Liver (tissue), 9 donors: ENCODE measurements around the gene CABP4. TPM values are rescaled to one million over a fixed set of nuclear protein-coding genes. Genes with fewer than 3 reads are reported as not detected.

Experiments
- DNase-seq: peaks from one replicate; pipeline ENCODE4 v3.0.0-alpha.2; 2017; ENCODE audit warnings: low spot score
- H3K27ac ChIP-seq, 2 donors: one replicate each; pipeline ENCODE4 v1.7.0; 2013; ENCODE audit warnings: inconsistent platforms in 2 of 2, low read length in 2 of 2, control low read depth in 1 of 2, low read depth in 1 of 2, mild to moderate bottlenecking in 1 of 2
- H3K27me3 ChIP-seq, 4 donors: one replicate each; pipeline versions ENCODE4 v1.6.1 to v1.7.0; 2013; ENCODE audit warnings: low read length in 3 of 4, inconsistent platforms in 1 of 4, mild to moderate bottlenecking in 1 of 4, moderate library complexity in 1 of 4; ENCODE audit not compliant: control insufficient read depth in 4 of 4, insufficient read depth in 4 of 4
- H3K36me3 ChIP-seq, 4 donors: one replicate each; pipeline versions ENCODE4 v1.6.1 to v1.7.0; 2013; ENCODE audit warnings: low read length in 3 of 4, mild to moderate bottlenecking in 3 of 4, low read depth in 1 of 4, moderate library complexity in 1 of 4; ENCODE audit not compliant: control insufficient read depth in 4 of 4, insufficient read depth in 3 of 4
- H3K4me1 ChIP-seq, 4 donors: one replicate each; pipeline versions ENCODE4 v1.6.1 to v1.7.0; 2013; ENCODE audit warnings: low read length in 3 of 4, mild to moderate bottlenecking in 3 of 4, moderate library complexity in 1 of 4; ENCODE audit not compliant: control insufficient read depth in 4 of 4, insufficient read depth in 4 of 4
- H3K4me3 ChIP-seq, 3 donors: one replicate each; pipeline versions ENCODE4 v1.6.1 to v1.7.0; 2013; ENCODE audit warnings: low read length in 3 of 3, control low read depth in 1 of 3, low read depth in 1 of 3, mild to moderate bottlenecking in 1 of 3
- H3K9ac ChIP-seq, 2 donors: one replicate each; pipeline ENCODE4 v1.7.0; 2013; ENCODE audit warnings: low read length in 2 of 2, mild to moderate bottlenecking in 2 of 2, moderate library complexity in 2 of 2, control low read depth in 1 of 2, low read depth in 1 of 2
- H3K9me3 ChIP-seq, 4 donors: one replicate each; pipeline versions ENCODE4 v1.6.1 to v1.7.0; 2013; ENCODE audit warnings: low read length in 3 of 4; ENCODE audit not compliant: control insufficient read depth in 4 of 4
- CTCF ChIP-seq: fragments of 150-350 bp; IDR thresholded peaks from 2 replicates; pipeline ENCODE4 v1.5.1; 2017; ENCODE audit warnings: improper control_type of control experiment, low read depth, low read length; ENCODE audit not compliant: missing input control
- FOXA2 ChIP-seq: IDR thresholded peaks from 2 replicates; pipeline ENCODE4 v1.6.1; 2016; ENCODE audit warnings: antibody characterized with exemption
- GABPA ChIP-seq, 2 donors: IDR thresholded peaks in 1 of 2; conservative IDR thresholded peaks in 1 of 2; 2 replicates each; pipeline ENCODE4 v1.6.1; 2016; ENCODE audit warnings: antibody characterized with exemption in 2 of 2, mild to moderate bottlenecking in 1 of 2, moderate library complexity in 1 of 2
- HNF4A ChIP-seq, 2 donors: conservative IDR thresholded peaks; 2 replicates each; pipeline ENCODE4 v1.6.1; 2016; ENCODE audit warnings: antibody characterized with exemption in 2 of 2, mild to moderate bottlenecking in 2 of 2
- HNF4G ChIP-seq: IDR thresholded peaks from 2 replicates; pipeline ENCODE4 v1.6.1; 2016; ENCODE audit warnings: antibody characterized with exemption
- JUND ChIP-seq, 2 donors: IDR thresholded peaks; 2 replicates each; pipeline ENCODE4 v1.6.1; 2016; ENCODE audit warnings: antibody characterized with exemption in 2 of 2
- NR2F2 ChIP-seq: IDR thresholded peaks from 2 replicates; pipeline ENCODE4 v1.6.1; 2016; ENCODE audit warnings: antibody characterized with exemption
- RAD21 ChIP-seq, 2 donors: IDR thresholded peaks; 2 replicates each; pipeline ENCODE4 v1.6.1; 2016; ENCODE audit warnings: antibody characterized with exemption in 2 of 2, mild to moderate bottlenecking in 2 of 2
- REST ChIP-seq: IDR thresholded peaks from 2 replicates; pipeline ENCODE4 v1.6.1; 2016; ENCODE audit warnings: antibody characterized with exemption, mild to moderate bottlenecking
- RXRA ChIP-seq, 2 donors: IDR thresholded peaks; 2 replicates each; pipeline ENCODE4 v1.6.1; 2017 to 2018; ENCODE audit warnings: antibody characterized with exemption in 2 of 2, mild to moderate bottlenecking in 1 of 2
- SP1 ChIP-seq: IDR thresholded peaks from 2 replicates; pipeline ENCODE4 v1.6.1; 2018; ENCODE audit warnings: antibody characterized with exemption, mild to moderate bottlenecking
- TAF1 ChIP-seq: conservative IDR thresholded peaks from 2 replicates; pipeline ENCODE4 v1.6.1; 2016; ENCODE audit warnings: antibody characterized with exemption, mild to moderate bottlenecking
- YY1 ChIP-seq: IDR thresholded peaks from 2 replicates; pipeline ENCODE4 v1.6.1; 2016; ENCODE audit warnings: antibody characterized with exemption, mild to moderate bottlenecking
- WGBS: extraction: QIAGEN DNeasy Blood & Tissue Kit; methylation state at CpG from one replicate; pipeline ENCODE4 v1.1.7; 2013; 5-methylcytosine and 5-hydroxymethylcytosine counted together
- polyA plus RNA-seq, 2 donors: library from polyadenylated mRNA; stranded (reverse) in 1 of 2; unstranded in 1 of 2; fragments of 200-250 nt in 1 of 2; fragments of >200 nt in 1 of 2; fragmentation: Nextera tagmentation in 1 of 2; extraction: Ambion mirVana in 1 of 2; gene quantifications; one replicate each; pipeline versions ENCODE4 v1.2.1 to v1.2.3, GENCODE V29; 2013 to 2015
- total RNA-seq, 2 donors: library from RNA; depleted of rRNA; stranded (reverse); fragments of >200 nt; gene quantifications; one replicate each; pipeline ENCODE4 v1.2.3, GENCODE V29; 2014
- TF ChIP-seq, protein P1 (sequence below): IDR thresholded peaks from 2 replicates; pipeline ENCODE4 v1.6.1; 2016; ENCODE audit warnings: antibody characterized with exemption
- donor health status: healthy.
- donor health status: healthy.
- donor health status: healthy.
- donor health status: healthy.
- donor health status: healthy.

CABP4 gene
- total RNA-seq = 1 to 10 TPM; 2.1 to 2.9 TPM
- 1 to 10 TPM in 1 of 2 donors, under 1 TPM in 1; 0.85 to 1.2 TPM for polyA plus RNA-seq

DNA sequence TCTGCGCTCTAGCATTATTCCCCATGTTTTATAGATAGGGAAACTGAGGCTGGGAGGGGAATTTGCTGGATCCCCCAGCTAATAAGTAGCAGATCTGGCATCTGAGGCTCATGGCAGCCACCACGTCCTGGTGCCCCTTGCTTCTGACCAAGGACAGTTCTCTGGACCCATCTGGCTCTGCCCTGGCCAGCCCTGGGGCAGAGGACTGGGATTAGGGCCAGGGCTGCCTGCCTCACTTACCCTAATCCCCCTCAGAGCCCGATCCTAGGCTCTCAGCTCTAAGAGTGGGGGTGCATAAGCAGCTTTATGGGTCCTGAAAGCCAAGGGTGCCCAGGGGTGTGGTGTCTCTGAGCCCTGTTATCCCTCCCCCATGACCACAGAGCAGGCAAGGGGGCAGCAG, at the start of gene CABP4:
Gene CABP4, plus strand, starts transcription at position 301 of the 400 bp plus-strand sequence. Its CDS starts 70 bp downstream, at position 371.
- no peak within 1 kb of the TSS for H3K9ac ChIP-seq
- TF ChIP-seq JUND (IDR thresholded peaks at IDR 0.05) = no peak
- TF ChIP-seq GABPA (IDR thresholded peaks at IDR 0.05 in 1 of 2, conservative IDR thresholded peaks at IDR 0.05 in 1 of 2) = no peak
- TF ChIP-seq RAD21 (IDR thresholded peaks at IDR 0.05) = no peak
- no peak for TF ChIP-seq HNF4G
- no peak for TF ChIP-seq TAF1
- TF ChIP-seq, protein P1, sequence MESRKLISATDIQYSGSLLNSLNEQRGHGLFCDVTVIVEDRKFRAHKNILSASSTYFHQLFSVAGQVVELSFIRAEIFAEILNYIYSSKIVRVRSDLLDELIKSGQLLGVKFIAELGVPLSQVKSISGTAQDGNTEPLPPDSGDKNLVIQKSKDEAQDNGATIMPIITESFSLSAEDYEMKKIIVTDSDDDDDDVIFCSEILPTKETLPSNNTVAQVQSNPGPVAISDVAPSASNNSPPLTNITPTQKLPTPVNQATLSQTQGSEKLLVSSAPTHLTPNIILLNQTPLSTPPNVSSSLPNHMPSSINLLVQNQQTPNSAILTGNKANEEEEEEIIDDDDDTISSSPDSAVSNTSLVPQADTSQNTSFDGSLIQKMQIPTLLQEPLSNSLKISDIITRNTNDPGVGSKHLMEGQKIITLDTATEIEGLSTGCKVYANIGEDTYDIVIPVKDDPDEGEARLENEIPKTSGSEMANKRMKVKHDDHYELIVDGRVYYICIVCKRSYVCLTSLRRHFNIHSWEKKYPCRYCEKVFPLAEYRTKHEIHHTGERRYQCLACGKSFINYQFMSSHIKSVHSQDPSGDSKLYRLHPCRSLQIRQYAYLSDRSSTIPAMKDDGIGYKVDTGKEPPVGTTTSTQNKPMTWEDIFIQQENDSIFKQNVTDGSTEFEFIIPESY = no peak
- TF ChIP-seq FOXA2 = no peak
- TF ChIP-seq SP1 = no peak
- H3K27me3 ChIP-seq = no peaks in the 10 kb centered on the region
- DNase-seq = no peak
- H3K36me3 ChIP-seq = no peaks in the 10 kb centered on the region
- 91% methylated on average over 3 of the region's 3 CpGs for WGBS
- H3K9me3 ChIP-seq = no peaks in the 10 kb centered on the region
- H3K4me3 ChIP-seq = no peak within 1 kb of the TSS
- no peaks in the 10 kb centered on the region for H3K4me1 ChIP-seq
- H3K27ac ChIP-seq = no peak within 1 kb of the TSS

- Histone ChIP-seq H3K27ac (no peak overlapping the region), H3K36me3 (no peaks in the 10 kb centered on the region), H3K4me3 (no peak overlapping the region), H3K9ac (no peak overlapping the region), H3K9me3 (no peaks in the 10 kb centered on the region), H3K27me3 (no peaks in the 10 kb centered on the region), H3K4me1 (peaks cover 4 to 14% (median 10%) of the 10 kb centered on the region in 4 donors)
- WGBS = 87% methylated on average over 9 of the region's 9 CpGs
- TF ChIP-seq HNF4A (conservative IDR thresholded peaks at IDR 0.05) (peak in 1 of 2 donors; percentile 39), FOXA2 (no peak), HNF4G (no peak), RXRA (IDR thresholded peaks at IDR 0.05) (peak in 1 of 2 donors; percentile 30), REST (no peak), NR2F2 (peak; percentile 76), CTCF (no peak), YY1 (no peak), TAF1 (no peak), JUND (IDR thresholded peaks at IDR 0.05) (no peak), GABPA (IDR thresholded peaks at IDR 0.05 in 1 of 2, conservative IDR thresholded peaks at IDR 0.05 in 1 of 2) (no peak)
- no peak for DNase-seq
Observed at GRCh38 chr11:67405688-67406339, 49.3 kb upstream of the CABP4 start.
